GM18520 (cell line): ENCODE results near the gene RFC1.
"Not testable (repeated sequence)": the region's sequence is repeated elsewhere in the genome, so short reads cannot be mapped to it uniquely, and the experiment has no call there.

Experiments used
- ATAC-seq: cut with Tn5 transposase; IDR thresholded peaks from one replicate; pipeline ENCODE4 v1.9.1; 2021; ENCODE audit not compliant: unreplicated experiment

RFC1 gene

DNA sequence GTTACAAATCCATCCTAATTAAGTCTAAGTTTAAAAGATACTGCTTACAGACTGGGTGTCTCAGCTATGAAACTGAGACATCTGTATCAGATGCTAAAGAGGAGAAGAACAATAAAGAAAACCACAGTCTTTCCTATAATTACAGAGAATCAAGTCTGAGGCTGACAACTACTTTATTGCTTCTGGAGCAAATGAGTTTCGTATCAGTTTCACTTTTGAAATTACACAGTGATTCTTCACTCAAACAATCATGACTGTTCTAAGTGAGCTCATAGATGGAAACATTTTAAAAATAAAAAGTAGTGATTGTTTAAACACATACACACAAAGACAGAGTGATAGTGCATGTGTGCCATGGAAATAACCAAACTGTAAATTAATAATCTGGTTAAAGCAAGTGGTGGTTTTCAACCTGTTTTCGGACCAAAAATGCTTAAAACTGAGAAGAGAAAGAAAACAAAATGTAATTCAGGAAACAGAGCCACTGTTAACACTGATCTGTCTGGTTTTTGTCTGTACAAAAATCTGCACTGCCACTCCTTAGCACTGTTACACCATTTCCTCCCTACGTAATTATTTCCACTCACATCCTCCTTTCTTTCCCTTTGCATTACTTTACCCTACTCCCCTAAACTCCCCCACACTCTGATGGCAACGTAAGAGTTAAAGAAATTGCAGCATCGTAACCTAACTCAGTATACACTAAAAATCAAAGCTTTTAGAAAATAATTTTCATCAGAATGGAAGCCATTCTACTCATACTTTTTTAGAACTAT lies 12.5 kb downstream of the RFC1 start:
- ATAC-seq, result peak; percentile 81

DNA sequence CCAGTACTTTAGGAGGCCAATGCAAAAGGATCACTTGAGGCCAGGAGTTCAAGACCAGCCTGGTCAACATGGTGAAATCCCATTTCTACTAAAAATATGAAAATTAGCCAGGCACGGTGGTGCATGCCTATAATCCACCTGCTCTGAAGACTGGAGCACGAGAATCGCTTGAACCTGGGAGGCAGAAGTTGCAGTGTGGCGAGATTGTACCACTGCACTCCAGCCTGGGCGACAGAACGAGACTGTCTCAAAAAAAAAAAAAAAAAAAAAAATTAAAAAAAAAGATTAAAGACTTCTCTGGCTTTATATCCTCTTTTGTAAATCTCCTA lies 13.0 kb downstream of the RFC1 start:
- ATAC-seq, result not testable (repeated sequence)

DNA sequence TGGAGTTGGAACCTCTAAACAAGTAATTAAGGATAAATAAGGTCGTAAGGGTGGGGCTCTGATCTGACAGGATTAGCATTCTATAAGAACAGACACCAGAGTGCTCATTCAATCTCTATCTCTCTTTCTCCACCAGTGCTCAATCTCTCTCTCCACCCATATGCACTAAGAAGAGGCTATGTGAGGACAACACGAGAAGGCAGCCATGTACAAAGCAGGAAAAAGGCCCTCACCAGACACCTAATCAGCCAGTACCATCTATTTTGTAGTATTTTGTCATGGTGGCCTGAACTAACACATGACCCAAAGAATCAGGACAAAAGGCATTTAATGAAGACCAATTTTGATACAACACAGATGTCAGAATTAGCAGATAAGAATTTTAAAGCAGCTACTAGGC lies 16.8 kb downstream of the RFC1 start:
- no peak for ATAC-seq

DNA sequence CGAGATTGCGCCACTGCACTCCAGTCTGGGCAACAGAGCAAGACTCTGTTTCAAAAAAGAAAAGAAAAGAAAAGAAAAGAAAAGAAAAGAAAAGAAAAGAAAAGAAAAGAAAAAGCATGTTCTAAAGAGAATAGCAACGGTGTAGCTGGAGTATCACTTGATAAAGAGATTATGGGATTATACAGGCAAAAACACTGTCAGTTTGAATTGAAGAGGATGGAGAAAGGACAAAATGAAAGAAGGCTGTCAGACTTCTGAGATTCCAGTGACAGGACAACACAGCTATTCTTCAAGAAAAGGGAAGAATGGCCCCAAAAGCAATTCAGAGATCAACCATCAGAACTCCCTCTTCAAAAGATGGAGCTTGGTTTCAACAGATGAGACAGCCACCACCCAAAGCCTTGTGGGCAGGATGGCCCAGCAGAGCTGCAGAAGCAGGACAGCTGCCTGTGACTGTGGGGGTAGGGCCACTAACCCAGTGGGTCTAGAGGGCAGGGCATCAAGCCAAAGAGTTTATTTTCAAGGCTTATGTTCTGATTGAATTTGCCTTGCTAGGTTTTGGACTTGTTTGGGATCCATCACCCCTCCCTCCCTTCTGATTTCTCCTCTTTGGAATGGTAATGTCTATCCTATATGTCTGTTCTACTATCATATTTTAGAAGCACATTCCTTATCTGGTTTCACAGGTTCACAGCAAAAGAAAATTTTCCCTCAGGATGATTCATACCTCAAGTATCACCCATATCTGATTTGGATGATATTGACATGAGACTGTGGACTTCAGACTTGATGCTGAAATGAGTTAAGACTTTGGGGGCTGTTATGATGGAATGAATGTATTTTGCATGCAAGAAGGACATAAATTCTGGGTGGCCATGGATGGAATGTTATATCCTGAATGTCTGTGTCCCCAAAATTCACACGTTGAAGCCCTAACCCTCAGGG lies 17.5 kb downstream of the RFC1 start:
- ATAC-seq, result no peak

DNA sequence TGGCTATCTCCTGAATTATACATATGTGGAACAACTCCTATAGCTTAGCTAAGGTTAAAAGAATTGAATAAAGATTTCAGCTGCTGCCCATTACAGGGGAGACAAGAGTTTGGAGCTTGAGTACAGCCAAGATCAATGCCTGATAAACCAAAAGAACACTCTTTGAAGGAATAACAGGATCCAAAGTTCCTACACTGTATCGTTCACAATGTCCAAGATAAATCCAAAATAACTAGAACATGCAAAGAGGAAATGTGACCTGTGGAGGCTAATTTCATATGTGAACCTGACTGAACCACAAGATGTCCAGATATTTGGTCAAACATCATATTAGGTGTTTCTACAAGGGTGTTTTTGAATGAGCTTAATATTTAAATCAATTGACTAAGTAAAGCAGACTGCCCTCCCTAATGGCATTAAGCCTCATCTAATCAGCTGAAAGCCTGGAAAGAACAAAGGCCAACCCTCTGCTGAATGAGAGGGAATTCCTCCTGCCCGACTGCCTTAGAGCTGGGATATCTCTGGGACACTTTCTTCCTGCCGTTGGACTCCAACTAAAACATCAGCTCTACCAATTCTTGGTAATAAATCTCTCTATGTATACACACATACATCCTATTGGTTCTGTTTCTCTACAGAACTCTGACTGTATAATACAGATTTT lies 19.2 kb downstream of the RFC1 start:
- ATAC-seq, result no peak

DNA sequence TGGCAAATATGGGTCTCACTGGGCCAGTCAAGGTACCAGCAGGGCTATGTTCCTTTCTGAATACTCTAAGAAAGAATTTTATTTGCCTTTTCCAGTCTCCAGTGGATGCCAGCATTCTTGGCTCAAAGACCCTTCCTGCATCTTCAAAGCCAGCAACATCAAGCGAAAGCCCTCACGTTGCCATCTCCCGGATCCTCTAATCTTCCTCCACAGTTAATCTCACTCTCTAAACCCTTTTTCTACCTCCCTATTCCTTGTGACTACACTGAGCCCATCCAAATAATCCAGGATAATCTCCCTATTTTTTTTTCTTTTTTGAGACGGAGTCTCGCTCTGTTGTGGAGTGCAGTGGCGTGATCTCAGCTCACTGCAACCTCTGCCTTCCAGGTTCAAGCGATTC lies 23.4 kb downstream of the RFC1 start:
- no peak for ATAC-seq

DNA sequence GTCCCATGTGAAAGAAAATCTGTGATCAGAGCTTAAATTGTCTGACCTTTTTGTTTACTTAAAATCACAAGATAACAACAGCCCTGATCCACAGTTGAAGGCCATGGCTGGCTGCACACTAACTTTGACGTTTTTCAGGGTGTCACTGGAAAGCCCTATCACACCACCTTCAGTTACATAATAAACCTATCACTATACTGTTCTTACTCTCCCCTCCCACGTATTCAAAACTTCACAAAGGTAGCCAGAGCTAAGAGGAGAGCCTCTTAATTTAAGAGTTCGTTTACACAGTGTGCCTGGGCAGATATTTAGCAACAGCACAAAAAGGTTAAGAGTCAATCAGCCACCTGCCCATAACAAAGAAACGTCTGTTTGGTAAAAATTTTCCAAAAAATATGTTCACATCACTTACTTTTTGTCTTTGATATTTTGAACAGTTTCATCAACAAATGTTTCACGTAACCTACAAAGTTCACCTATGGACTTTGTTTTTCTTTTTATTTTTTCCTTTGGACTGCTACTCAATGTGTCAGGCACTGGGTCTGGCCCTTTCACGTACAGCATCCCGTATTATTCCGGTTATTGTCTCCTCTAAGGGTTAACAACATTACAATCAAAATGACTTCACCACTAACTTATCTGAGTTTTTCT lies 25.0 kb downstream of the RFC1 start:
- ATAC-seq, result no peak

DNA sequence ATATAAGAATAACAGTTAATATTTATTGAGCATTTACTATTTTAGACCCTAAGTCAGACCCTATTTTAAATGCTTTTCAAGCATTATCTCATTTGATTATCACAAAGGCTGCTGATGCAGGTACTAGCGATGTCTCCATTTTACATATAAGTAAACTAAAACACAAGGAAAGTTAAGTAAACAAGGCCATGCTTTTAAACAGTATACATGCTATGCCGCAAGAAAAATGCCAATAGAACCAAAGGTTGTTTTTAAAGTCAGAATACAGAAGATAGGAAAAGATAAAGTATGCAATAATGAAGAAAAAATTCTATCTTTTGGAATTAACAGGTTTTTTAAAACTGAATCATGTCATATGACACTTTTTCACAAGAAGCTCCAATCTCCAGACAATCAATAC lies 26.2 kb downstream of the RFC1 start:
- ATAC-seq, result no peak

DNA sequence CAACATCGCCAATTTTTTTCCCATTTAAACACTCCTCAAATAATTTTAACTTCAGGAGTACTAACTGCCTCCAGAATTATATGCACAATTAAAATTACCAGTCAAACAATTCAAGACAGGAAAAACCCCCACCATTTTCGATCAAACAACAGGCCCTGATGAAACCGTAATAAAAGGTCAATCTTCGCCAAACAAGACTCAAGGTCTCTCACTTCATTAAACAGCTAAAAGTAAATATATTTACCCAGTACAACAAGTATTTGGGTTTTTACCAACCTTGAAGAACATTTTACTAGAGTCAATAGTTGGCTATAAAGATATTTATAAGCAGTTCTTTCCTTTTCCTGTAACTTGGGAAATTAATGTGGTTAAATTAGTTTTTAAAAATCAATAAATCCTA lies 28.3 kb downstream of the RFC1 start:
- ATAC-seq, result no peak

DNA sequence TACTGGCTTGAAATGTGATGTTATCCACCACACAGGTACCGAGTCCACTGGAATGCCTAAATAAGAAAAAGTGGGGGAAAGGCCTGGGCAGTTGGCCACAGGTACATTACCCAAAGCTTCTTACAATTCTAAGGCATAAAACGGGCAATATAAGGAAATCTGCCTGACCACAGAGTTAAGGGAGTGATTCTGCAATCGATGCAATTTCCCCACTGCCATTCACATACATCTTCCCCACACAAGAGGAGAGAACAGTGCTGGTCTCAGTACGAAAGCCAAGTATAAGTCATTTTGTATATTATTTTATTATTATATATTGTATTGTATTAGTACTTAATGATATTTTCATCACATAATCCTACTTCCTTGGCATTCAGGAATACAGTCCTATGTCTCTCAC lies 30.6 kb downstream of the RFC1 start:
- ATAC-seq, result no peak

DNA sequence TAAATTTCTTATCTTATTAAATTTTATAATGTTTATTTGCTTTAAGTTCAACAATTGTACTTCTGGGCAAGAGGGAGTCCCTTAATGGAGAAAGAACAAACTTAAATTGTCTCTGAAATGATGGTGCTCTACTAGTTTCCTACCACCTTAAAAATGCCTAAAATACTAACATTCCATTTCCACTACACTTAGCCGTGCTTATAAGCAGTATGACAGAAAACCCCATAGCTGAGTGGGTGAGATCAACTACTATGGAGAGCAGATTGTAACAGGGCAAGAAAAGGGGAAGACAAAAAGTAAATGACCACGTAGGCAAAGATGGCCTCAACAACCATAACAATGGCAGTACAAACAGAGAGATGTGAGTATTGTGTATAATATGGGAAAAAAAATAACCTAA lies 35.0 kb downstream of the RFC1 start:
- ATAC-seq, result no peak

DNA sequence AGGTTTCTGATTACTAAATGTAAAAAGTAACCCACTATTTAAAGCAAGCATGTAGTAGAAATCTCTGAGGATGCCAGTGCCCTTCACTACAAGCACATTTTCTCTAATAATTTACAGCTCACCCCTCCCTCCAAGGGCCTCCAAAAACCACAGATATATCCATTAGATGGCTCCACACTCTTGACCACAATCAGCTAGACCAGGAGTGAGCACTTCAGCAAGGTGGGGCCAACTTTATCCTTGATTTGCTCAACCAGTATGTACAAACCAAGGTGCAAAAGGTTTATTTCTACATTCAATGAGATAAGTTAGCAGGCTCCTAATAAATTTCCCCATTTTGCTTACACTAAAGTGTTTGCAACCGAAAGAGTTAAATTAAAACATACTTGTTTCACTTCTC lies 35.8 kb downstream of the RFC1 start:
- ATAC-seq, result no peak

DNA sequence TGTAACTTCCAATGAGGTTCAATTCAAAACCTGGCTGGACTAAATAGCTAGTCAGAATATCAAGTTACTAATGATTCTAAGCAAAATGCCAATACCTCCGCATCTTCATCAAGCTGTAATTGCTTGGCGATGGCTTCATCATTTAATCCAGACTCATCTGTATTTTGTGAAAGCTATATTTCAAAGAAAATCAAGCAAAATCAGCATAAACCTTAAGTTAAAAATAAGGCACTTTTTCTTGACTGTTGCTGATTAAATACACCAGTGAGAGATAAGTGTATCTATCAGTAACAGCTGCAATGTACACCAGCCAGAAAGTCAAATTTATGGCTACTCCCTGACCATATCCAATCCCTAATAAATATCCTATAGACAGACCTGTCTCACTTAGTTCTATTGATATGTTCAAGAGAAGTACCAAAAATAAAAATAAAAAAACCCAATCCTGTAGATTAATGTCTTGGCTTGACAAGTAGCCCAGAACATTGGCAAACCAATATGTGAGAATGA lies 39.6 kb downstream of the RFC1 start:
- no peak for ATAC-seq

DNA sequence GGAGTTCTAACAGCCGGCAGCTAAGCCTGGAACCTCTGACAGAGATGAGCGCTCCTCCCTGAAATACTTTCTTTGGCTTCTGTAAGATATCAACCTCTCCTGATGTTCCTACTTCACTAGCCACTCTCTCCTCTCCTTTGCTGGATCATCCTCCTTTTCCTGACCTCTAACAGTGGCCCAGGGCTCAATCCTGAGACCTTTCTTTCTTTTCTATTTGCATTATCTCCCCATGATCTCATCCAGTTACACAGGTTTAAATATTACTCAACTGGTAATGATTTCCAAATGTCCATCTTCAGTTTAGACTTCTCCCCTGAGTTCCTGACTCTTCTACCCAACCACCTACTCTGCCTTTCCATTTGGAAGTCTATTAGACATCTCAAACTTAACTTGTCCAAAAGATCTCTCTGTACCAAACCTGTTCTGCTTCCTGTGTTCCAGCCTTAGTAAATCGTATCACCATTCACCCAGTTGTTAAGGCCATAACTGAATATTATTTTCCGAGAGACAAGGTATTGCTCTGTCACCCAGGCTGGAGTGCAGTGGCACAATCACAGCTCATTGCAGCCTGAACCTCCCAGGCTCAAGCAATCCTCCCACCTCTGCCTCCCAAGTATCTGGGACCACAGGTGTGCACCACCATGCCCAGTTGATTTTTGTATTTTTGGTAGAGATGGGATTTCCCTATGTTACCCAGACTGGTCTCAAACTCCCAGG lies 41.1 kb downstream of the RFC1 start:
- ATAC-seq, result no peak

DNA sequence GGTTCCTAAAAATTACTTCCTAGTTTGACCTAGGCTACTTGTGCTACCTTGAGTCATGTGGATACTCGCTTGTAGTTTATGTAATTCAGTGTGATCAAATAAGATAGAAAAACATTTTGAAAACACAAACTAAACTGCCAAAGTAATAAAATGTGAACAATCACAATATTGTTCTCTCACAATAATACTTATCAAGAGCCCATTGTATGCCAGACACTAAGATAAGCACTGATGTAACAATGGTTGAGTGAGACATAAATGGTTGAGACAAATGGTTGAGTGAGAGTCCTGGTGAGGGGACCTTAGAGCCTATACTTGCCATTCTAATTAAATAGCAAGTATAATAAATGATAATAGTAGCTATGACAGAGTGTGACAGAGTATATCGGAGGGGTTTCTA lies 41.7 kb downstream of the RFC1 start:
- ATAC-seq, result no peak

DNA sequence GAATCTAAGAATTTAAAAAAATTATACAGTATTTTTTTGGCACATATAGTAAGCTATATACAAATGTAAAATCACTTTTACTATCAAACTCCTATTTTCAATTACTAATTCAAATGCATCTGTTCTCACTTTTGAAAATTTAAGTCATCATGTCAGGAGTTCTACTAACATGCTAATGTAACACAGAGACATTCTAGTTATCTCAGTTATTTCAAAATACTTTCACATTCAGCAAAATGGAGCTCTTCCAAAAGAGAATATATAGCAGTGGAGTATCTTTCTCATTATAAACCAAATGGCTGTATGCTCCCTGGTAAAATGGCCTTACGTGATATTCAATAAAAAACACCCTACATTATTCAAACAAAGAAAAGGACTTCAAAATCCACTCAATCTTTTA lies 42.3 kb downstream of the RFC1 start:
- no peak for ATAC-seq

DNA sequence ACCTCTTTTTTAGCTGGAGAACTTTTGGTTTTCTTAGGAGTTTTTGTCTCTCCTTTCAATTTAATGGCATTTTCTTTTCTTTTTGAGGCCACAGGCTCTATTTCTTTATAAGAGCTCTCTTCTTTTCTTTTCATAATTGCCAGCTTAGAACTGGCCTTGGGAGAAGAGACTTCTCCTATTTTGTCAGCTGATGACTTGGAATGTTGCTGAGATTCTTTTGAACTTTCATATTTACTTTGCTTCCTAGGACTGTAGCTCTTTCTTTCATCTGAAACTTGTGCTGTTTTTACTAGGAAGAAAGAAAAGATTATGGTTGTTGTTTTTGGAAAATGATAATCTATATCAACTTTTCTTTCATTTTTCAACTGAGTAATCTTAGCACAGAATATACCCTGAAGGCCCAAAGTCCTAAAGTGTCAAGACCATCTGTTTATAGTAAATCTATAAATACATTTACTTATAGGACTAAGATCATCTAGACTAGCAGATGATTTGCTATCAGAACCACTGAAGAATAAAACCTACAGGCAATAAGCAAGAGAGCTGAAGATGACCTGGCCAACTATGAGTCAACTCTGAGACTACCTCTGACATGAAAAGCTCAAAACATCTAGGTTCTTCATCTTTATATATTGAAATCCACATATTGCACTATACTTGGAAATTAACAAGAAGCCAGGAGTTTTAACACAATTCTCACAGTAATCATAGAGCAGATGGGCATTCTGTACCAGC lies 45.6 kb downstream of the RFC1 start:
- no peak for ATAC-seq

DNA sequence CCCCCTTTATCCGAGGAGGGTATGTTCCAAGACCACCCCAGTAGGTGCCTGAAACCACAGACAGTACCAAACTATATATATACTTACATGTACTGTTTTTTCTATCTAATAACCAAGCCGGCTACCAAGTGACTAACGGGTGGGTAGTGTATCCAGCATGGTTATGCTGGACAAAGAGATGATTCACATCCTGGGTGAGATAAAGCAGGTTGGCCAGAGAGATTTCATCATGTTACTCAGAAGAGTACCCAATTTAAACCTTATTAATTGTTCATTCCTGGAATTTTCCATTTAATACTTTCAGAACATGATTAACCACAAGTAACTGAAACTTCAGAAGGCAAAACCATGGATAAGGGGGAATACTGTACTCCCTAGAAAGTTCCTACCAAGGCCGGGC lies 46.5 kb downstream of the RFC1 start:
- ATAC-seq, result no peak

DNA sequence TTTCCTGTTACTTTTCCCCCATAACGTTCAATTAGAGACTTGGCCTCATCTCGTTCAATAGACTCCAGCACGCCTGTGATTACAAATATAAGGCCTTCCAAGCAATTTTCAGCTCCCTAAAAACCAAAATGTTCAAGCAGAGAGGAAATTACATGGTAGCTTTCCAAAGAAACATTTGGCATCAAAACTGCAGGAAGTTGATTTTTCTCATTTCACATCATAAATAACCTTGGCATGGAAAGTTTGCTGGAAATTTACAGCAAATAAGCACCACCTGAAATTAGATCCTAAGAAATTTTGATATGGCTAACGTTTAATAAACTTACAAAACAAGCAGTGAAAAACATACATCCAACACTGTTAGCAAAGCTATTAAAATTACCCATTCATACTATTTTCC lies 53.3 kb downstream of the RFC1 start:
- no peak for ATAC-seq

DNA sequence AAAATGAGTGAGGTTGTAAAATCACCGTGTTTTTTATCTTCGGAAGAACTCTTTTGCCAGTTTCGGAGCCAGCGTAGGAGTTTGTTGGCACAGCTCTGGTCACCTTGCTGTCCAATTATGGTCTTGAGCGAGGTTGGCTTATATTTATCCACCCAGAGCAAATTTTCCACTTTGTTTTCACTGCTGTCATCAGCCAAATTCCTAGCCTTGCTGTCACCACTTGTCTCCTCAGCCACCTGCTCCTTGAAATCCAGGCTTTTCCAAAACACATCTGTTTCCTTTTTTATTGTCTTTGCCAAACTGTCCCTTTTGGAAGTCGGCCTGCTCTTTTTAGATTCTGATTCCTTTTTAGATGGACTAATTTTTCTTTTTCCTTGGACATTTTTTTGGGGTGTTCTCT lies 57.6 kb downstream of the RFC1 start:
- ATAC-seq, result no peak
